Pancreas (tissue), 10 donors: ENCODE results near the gene ODC1. TPM values are rescaled to one million over a fixed set of nuclear protein-coding genes. Genes with fewer than 3 reads are reported as not detected.

Experiments used
- ATAC-seq, 4 donors: fragments of 200-7000 bp; cut with Tn5 transposase; one replicate each; pipeline versions ENCODE4 v1.8.0 to v1.9.1; 2020; ENCODE audit warnings: mild to moderate bottlenecking in 4 of 4, moderate library complexity in 4 of 4
- DNase-seq, 6 donors: peaks; one replicate each; pipeline ENCODE4 v3.0.0-alpha.2; 2020
- FAIRE-seq: peaks from 2 replicates; lab custom pipeline; 2012; peaks lifted over from hg19 to GRCh38; lab: Jason Lieb, UNC
- H3K27ac ChIP-seq, 4 donors: fragments of 200-600 bp; sonication (generic); 1 replicate in 3 of 4; 2 replicates in 1 of 4; pipeline versions ENCODE4 v1.5.0 to v1.8.0; 2020
- H3K27me3 ChIP-seq, 4 donors: fragments of 200-600 bp; one replicate each; pipeline ENCODE4 v1.8.0; 2021
- H3K36me3 ChIP-seq, 3 donors: fragments of 200-600 bp; sonication (generic) in 1 of 3; one replicate each; pipeline versions ENCODE4 v1.5.0 to v1.8.0; 2020 to 2021
- H3K4me1 ChIP-seq, 3 donors: fragments of 200-600 bp; one replicate each; pipeline ENCODE4 v1.8.0; 2021
- H3K4me3 ChIP-seq, 4 donors: fragments of 200-600 bp; sonication (generic) in 2 of 4; one replicate each; pipeline versions ENCODE4 v1.5.0 to v1.8.0; 2020 to 2021
- H3K9me3 ChIP-seq, 4 donors: fragments of 200-600 bp; one replicate each; pipeline ENCODE4 v1.8.0; 2021
- WGBS, 2 donors: extraction: QIAGEN DNeasy Blood & Tissue Kit; methylation state at CpG; one replicate each; pipeline ENCODE4 v1.1.7; 2013; 5-methylcytosine and 5-hydroxymethylcytosine counted together
- intact Hi-C, 3 donors: fragments of 100-400 bp; cut with DNase I; formaldehyde crosslinking; loops; one replicate each; pipeline versions ENCODE4 v1.11.1 to v1.14.2; 2022
- polyA plus RNA-seq, 2 donors: library from polyadenylated mRNA; stranded (reverse); fragments of 200-250 nt; gene quantifications; one replicate each; pipeline ENCODE4 v1.2.3, GENCODE V29; 2013
- total RNA-seq, 6 donors: library from RNA; stranded (reverse); fragmentation: NEBNext Ultra II Directional in 4 of 6; extraction: Animal tissue kit (Norgen Biotek cat#: 25700) in 4 of 6; gene quantifications; one replicate each; pipeline versions ENCODE4 v1.2.1 to v1.2.4, GENCODE V29; 2021 to 2023
- TF ChIP-seq, protein P1 (sequence below), 4 donors: fragments of 200-600 bp; sonication (generic) in 3 of 4; IDR thresholded peaks; one replicate each; pipeline versions ENCODE4 v1.5.0 to v1.8.0; 2021; ENCODE audit warnings: antibody characterized with exemption in 4 of 4
- donor health status: healthy with polysubstance abuse.
- donor health status: DM: no; HTN: no; CAD: no; lungs with moderate emphysema.
- donor health status: DM: no; HTN: no; CAD: no.
- donor health status: control.
- donor health status: control.
- donor health status: Bipolar disorder and iron deficiency.
- donor health status: DM: yes; HTN: yes; CAD: no.
- donor health status: DM: no; HTN: no; CAD: no.
- donor health status: DM: no; HTN: no; CAD: no.
- donor health status: DM: yes; HTN: yes; CAD: no.

The ODC1 gene
- total and polyA plus RNA-seq, 8 donors = 9.3 to 52.2 (median 28.5) TPM

DNA sequence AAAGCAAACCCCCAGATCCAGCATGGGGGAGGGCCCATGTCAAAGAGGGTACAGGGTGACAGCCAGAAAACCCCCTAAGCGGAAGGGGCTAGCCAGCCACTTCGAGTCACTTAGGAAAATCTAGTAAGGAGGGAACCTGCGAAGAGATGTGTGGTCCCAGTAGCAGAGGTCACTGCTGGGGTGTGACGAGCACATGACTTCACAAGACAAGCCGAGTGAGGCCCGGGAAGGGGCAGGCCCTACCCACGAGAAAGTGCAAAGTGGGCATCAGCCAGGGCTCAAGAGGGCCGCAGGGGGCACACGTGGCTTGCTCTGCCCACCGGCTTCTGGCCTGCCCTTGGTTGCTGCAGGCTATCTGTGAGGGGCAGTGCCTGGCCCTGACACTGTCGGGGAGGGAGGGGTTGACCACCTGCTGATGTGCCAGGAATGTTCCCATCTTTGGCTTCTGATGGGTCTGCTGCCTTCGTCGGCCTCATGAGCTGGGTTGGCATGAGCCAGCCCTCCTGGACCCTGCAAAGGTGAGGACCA, 11.5 kb downstream of the ODC1 start:
- 85 to 89% methylated on average over 13 of the region's 13 CpGs for WGBS, 2 donors
- ATAC-seq = no peak
- Histone ChIP-seq H3K27ac (no peak overlapping the region), H3K4me3 (no peak overlapping the region), H3K9me3 (no peaks in the 10 kb centered on the region), H3K4me1 (peaks cover 0 to 6% (median 0%) of the 10 kb centered on the region in 3 donors), H3K27me3 (no peaks in the 10 kb centered on the region), H3K36me3 (peaks cover 0 to 21% (median 19%) of the 10 kb centered on the region in 3 donors)
- DNase-seq = peak in 1 of 6 donors; percentile 66
- TF ChIP-seq, protein P1, sequence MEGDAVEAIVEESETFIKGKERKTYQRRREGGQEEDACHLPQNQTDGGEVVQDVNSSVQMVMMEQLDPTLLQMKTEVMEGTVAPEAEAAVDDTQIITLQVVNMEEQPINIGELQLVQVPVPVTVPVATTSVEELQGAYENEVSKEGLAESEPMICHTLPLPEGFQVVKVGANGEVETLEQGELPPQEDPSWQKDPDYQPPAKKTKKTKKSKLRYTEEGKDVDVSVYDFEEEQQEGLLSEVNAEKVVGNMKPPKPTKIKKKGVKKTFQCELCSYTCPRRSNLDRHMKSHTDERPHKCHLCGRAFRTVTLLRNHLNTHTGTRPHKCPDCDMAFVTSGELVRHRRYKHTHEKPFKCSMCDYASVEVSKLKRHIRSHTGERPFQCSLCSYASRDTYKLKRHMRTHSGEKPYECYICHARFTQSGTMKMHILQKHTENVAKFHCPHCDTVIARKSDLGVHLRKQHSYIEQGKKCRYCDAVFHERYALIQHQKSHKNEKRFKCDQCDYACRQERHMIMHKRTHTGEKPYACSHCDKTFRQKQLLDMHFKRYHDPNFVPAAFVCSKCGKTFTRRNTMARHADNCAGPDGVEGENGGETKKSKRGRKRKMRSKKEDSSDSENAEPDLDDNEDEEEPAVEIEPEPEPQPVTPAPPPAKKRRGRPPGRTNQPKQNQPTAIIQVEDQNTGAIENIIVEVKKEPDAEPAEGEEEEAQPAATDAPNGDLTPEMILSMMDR (IDR thresholded peaks at IDR 0.05) = no peak
- FAIRE-seq = no peak
- intact Hi-C loops = loop anchor here in 2 of 3 donors (5.0 kb wide), 3 partner anchors 294 to 314 kb away; partner anchors contain the start of gene RRM2 (in 1 of the 2)

DNA sequence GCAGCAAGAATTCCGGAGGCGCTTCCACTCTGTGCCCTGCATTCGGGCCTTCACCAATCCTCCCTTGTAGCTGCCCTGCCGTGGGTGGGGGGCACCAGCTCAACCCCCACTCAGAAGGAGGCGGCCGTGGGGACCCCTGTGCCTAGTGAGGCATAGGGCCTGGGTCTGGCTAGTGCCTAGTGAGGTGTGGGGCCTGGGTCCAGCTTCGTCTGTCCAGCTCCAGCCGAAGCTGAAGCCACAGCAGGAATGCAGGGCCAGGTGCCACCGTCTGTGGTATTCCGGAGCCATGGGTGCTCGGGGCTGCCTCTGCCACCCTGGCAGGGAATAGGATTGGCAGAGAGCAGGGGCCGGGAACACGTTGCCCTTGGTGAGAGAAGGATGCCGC, 12.3 kb downstream of the ODC1 start:
- no peak for FAIRE-seq
- peak in 1 of 6 donors; percentile 60 for DNase-seq
- intact Hi-C loops = loop anchor here in 2 of 3 donors (5.0 kb wide), 3 partner anchors 294 to 314 kb away; partner anchors contain the start of gene RRM2 (in 1 of the 2)
- H3K4me3 ChIP-seq = no peak overlapping the region
- 88 to 93% methylated on average over 14 of the region's 14 CpGs for WGBS, 2 donors
- peaks cover 0 to 12% (median 11%) of the 10 kb centered on the region in 3 donors for H3K36me3 ChIP-seq
- peaks cover 0 to 6% (median 0%) of the 10 kb centered on the region in 3 donors for H3K4me1 ChIP-seq
- TF ChIP-seq, protein P1 (IDR thresholded peaks at IDR 0.05) = no peak
- H3K27me3 ChIP-seq = no peaks in the 10 kb centered on the region
- no peak for ATAC-seq
- no peak overlapping the region for H3K27ac ChIP-seq
- H3K9me3 ChIP-seq = no peaks in the 10 kb centered on the region

DNA sequence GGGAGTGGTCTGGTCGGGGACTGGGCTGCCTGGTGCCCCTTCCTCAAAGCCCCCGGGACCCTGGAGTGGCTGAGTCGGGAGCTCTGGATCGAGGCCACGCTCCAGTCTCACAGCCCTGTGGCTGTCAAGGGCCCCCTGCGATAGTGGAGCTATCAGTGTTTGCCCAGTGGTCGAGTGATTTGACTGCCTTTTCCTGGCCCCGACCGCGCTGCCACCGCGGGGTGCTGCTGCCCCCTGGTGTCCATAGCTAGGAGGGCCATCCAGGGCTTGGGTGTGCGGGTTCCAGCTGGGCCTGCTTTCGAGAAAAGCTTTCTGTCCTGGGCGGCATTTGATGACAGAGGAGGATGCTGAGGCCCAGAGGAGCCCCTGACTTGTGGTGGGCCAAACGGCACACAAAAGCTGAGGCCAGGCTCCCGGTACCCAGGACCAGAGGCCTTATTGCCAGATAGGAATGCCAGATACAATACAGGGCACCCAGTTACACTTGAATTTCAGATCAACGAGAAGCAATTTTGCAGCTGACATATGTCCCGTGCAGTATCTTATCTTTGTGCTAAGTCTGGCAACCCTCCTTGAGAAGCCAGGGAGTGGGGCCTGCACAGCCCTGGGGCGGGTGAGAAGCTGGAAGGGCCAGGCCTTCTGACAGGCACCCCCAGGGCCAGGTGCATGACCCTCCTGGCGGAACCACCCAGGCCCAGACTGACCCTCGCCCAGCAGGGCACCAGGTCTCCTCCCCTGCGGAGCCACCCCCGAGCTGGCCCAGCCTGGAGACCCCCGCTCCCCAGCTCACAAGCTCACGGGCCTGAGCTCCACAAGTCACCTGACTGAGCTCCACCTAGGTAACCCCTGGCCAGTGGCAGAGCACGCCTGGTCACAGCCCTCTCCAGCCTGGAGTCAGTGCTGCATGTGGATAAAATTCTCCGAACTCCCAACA, 13.0 kb downstream of the ODC1 start:
- TF ChIP-seq, protein P1 (IDR thresholded peaks at IDR 0.05) = peak; percentile 93 to 98 (median 96)
- Histone ChIP-seq H3K27me3 (no peaks in the 10 kb centered on the region), H3K4me3 (no peak overlapping the region), H3K9me3 (no peaks in the 10 kb centered on the region), H3K36me3 (peaks cover 0 to 6% (median 4%) of the 10 kb centered on the region in 3 donors), H3K4me1 (peaks cover 0 to 6% (median 0%) of the 10 kb centered on the region in 3 donors), H3K27ac (no peak overlapping the region)
- ATAC-seq (peak; percentile 72 to 94 (median 84)), DNase-seq (peak; percentile 62 to 92 (median 80)), FAIRE-seq (no peak)
- intact Hi-C loops = loop anchor here in 2 of 3 donors (5.0 kb wide), 4 partner anchors 293 to 363 kb away; partner anchors contain the start of gene RRM2 (in 1 of the 2)
- 27 to 33% methylated on average over 27 to 28 of the region's 28 CpGs for WGBS, 2 donors

DNA sequence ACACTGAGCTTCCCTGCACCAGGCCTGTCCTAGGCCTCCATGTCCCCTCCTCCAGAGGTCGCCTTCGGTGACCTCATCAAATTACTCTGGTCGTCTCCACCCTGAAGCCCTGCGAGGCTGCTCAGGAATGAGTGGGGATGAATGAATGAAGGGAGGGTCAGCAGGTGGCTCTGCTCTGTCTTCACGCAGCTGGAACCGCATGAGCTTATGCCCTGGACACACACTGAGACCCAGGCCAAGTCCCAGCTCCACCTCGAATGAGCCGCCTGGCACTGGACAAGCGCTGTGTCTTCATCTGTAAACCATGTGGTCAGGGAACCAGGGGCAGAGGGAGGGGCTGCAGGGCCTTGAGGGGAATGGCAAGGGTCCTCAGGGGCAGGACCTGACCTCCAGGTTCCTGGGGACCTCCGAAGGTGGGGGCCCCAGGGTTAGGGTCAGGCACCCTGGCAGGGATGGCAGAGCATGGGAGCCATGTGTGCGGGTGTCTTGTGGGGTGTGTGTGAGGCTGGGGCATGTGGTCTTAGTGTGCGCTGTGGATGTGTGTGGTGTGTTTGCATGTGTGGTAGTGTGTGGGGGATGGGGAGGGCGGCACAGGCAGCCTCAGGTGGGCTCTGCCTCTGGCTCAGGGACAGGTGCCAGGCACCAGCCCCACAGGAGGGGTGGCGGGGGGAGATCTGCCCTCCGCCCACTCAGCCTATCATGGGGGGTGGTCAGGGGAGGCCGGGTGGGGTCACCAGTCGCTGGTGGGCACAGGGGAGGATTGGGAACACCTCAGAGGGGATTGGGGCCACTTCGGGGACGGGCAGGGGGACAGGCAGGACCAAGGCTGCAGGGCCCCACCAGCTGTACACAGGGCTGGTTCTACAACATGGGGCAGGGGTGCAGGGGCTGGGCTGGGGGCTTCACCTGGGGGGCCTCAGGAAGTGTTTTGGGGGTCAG, 13.9 kb downstream of the ODC1 start:
- FAIRE-seq (no peak), DNase-seq (peak in 3 of 6 donors; percentile 44 to 64 (median 58)), ATAC-seq (peak in 2 of 4 donors; percentile 3 to 18)
- 76 to 78% methylated on average over 19 of the region's 19 CpGs for WGBS, 2 donors
- no peaks in the 10 kb centered on the region for H3K9me3 ChIP-seq
- H3K4me1 ChIP-seq = peaks cover 0 to 6% (median 0%) of the 10 kb centered on the region in 3 donors
- no peaks in the 10 kb centered on the region for H3K36me3 ChIP-seq
- H3K27ac ChIP-seq = no peak overlapping the region
- no peak overlapping the region for H3K4me3 ChIP-seq
- intact Hi-C loops = loop anchor here in 1 of 3 donors (5.0 kb wide), 1 partner anchor 362 kb away; no protein-coding TSS in a partner anchor
- no peaks in the 10 kb centered on the region for H3K27me3 ChIP-seq
- TF ChIP-seq, protein P1 (IDR thresholded peaks at IDR 0.05) = no peak
